H9 (cell line): Measurements from ENCODE around the gene OPA3. TPM values are rescaled to one million over a fixed set of nuclear protein-coding genes. Genes with fewer than 3 reads are reported as not detected.

Source experiments
- DNase-seq: peaks from one replicate; pipeline ENCODE4 v3.0.0-alpha.2; 2017
- H2AFZ ChIP-seq: one replicate; pipeline ENCODE4 v1.6.1; 2013; ENCODE audit warnings: mild to moderate bottlenecking, low read length, control low read depth, moderate library complexity
- H2AK5ac ChIP-seq: 2 replicates; pipeline ENCODE4 v1.6.1; 2013; ENCODE audit warnings: low read length, control low read depth, mixed read lengths; ENCODE audit not compliant: insufficient read length
- H2BK120ac ChIP-seq: one replicate; pipeline ENCODE4 v1.6.1; 2013; ENCODE audit warnings: low read depth, mild to moderate bottlenecking, low read length, control low read depth, inconsistent platforms; ENCODE audit not compliant: poor library complexity, severe bottlenecking
- H2BK12ac ChIP-seq: 2 replicates; pipeline ENCODE4 v1.6.1; 2013; ENCODE audit warnings: low read length, control low read depth, mixed read lengths, low read depth; ENCODE audit not compliant: insufficient read length
- H2BK15ac ChIP-seq: 2 replicates; pipeline ENCODE4 v1.6.1; 2013; ENCODE audit warnings: low read depth, low read length, control low read depth
- H2BK20ac ChIP-seq: one replicate; pipeline ENCODE4 v1.6.1; 2013; ENCODE audit warnings: low read depth, mild to moderate bottlenecking, low read length, control low read depth, inconsistent platforms; ENCODE audit not compliant: poor library complexity, severe bottlenecking
- H2BK5ac ChIP-seq: 2 replicates; pipeline ENCODE4 v1.6.1; 2013; ENCODE audit warnings: low read length, control low read depth, mixed read lengths; ENCODE audit not compliant: insufficient read length
- H3K14ac ChIP-seq: 2 replicates; pipeline ENCODE4 v1.6.1; 2013; ENCODE audit warnings: low read length, control low read depth; ENCODE audit not compliant: insufficient read depth
- H3K18ac ChIP-seq: 2 replicates; pipeline ENCODE4 v1.6.1; 2013; ENCODE audit warnings: low read depth, mild to moderate bottlenecking, mixed read lengths, low read length, control low read depth; ENCODE audit not compliant: insufficient read length
- H3K23ac ChIP-seq: 2 replicates; pipeline ENCODE4 v1.6.1; 2013; ENCODE audit warnings: low read length, control low read depth, mixed read lengths, low read depth; ENCODE audit not compliant: insufficient read length
- H3K23me2 ChIP-seq: 2 replicates; pipeline ENCODE4 v1.6.1; 2013; ENCODE audit warnings: low read depth, mild to moderate bottlenecking, mixed read lengths, low read length, control low read depth; ENCODE audit not compliant: insufficient read length, poor library complexity, severe bottlenecking
- H3K27ac ChIP-seq: 2 replicates; pipeline ENCODE4 v1.5.1; 2013; ENCODE audit warnings: low read length, control low read depth, mixed read lengths, low read depth; ENCODE audit not compliant: insufficient read length
- H3K27me3 ChIP-seq: 2 replicates; pipeline ENCODE4 v1.6.1; 2013; ENCODE audit warnings: low read length, control low read depth, inconsistent platforms; ENCODE audit not compliant: insufficient read depth
- H3K4ac ChIP-seq: 2 replicates; pipeline ENCODE4 v1.6.1; 2013; ENCODE audit warnings: low read depth, mild to moderate bottlenecking, control low read depth, inconsistent platforms, low read length, moderate library complexity
- H3K4me1 ChIP-seq: 2 replicates; pipeline ENCODE4 v1.6.1; 2013; ENCODE audit warnings: low read length, control low read depth, inconsistent platforms; ENCODE audit not compliant: insufficient read depth
- H3K4me2 ChIP-seq: 2 replicates; pipeline ENCODE4 v1.6.1; 2013; ENCODE audit warnings: low read length, control low read depth, mixed read lengths; ENCODE audit not compliant: insufficient read length, insufficient read depth
- H3K56ac ChIP-seq: 2 replicates; pipeline ENCODE4 v1.6.1; 2013; ENCODE audit warnings: low read depth, mild to moderate bottlenecking, mixed read lengths, low read length, control low read depth; ENCODE audit not compliant: insufficient read length
- H3K79me1 ChIP-seq: 2 replicates; pipeline ENCODE4 v1.6.1; 2013; ENCODE audit warnings: low read depth, mild to moderate bottlenecking, moderate library complexity, low read length, control low read depth, inconsistent platforms; ENCODE audit not compliant: insufficient read depth, poor library complexity, severe bottlenecking
- H3K79me2 ChIP-seq: 2 replicates; pipeline ENCODE4 v1.6.1; 2013; ENCODE audit warnings: low read length, control low read depth, inconsistent platforms; ENCODE audit not compliant: insufficient read depth
- H3K9ac ChIP-seq: 2 replicates; pipeline ENCODE4 v1.6.1; 2013; ENCODE audit warnings: low read length, control low read depth, mixed read lengths; ENCODE audit not compliant: insufficient read length; ENCODE audit errors: extremely low read depth
- H3K9me3 ChIP-seq: one replicate; pipeline ENCODE4 v1.6.1; 2013; ENCODE audit warnings: low read depth, low read length, inconsistent platforms; ENCODE audit not compliant: control insufficient read depth
- H3T11ph ChIP-seq: one replicate; pipeline ENCODE4 v1.6.1; 2013; ENCODE audit warnings: mild to moderate bottlenecking, low read length, control low read depth, inconsistent platforms
- H4K20me1 ChIP-seq: one replicate; pipeline ENCODE4 v1.6.1; 2013; ENCODE audit not compliant: control insufficient read depth, insufficient read length, insufficient read depth
- H4K5ac ChIP-seq: 2 replicates; pipeline ENCODE4 v1.6.1; 2013; ENCODE audit warnings: low read depth, mild to moderate bottlenecking, mixed read lengths, low read length, control low read depth; ENCODE audit not compliant: insufficient read length
- H4K8ac ChIP-seq: replicated peaks from 2 replicates; pipeline ENCODE4 v1.6.1; 2013; ENCODE audit warnings: low read length, control low read depth, mixed read lengths, low read depth; ENCODE audit not compliant: insufficient read length
- H4K91ac ChIP-seq: 2 replicates; pipeline ENCODE4 v1.6.1; 2013; ENCODE audit warnings: low read depth, mild to moderate bottlenecking, moderate library complexity, mixed read lengths, low read length, control low read depth; ENCODE audit not compliant: insufficient read length
- H3K27ac Mint-ChIP-seq, 3 experiments: 2 replicates in 2 of 3; 3 replicates in 1 of 3; pipeline ENCODE4 v1.8.0; 2020 to 2021; ENCODE audit warnings: mixed read lengths in 3 of 3, mild to moderate bottlenecking in 1 of 3, moderate library complexity in 1 of 3
- H3K27me3 Mint-ChIP-seq: 2 replicates; pipeline ENCODE4 v1.8.0; 2021; ENCODE audit warnings: low read depth, mild to moderate bottlenecking, moderate library complexity, mixed read lengths
- H3K36me3 Mint-ChIP-seq, 3 experiments: 2 replicates in 2 of 3; 3 replicates in 1 of 3; pipeline ENCODE4 v1.8.0; 2020 to 2021; ENCODE audit warnings: low read depth in 3 of 3, mixed read lengths in 3 of 3; ENCODE audit not compliant: insufficient read depth in 1 of 3
- H3K4me1 Mint-ChIP-seq, 2 experiments: 2 replicates each; pipeline ENCODE4 v1.8.0; 2020; ENCODE audit warnings: mixed read lengths in 2 of 2
- H3K4me3 Mint-ChIP-seq, 2 experiments: 2 replicates in 1 of 2; 3 replicates in 1 of 2; pipeline ENCODE4 v1.8.0; 2020 to 2021; ENCODE audit warnings: mild to moderate bottlenecking in 2 of 2, mixed read lengths in 2 of 2, moderate library complexity in 1 of 2
- H3K9me3 Mint-ChIP-seq, 2 experiments: 2 replicates in 1 of 2; 3 replicates in 1 of 2; pipeline ENCODE4 v1.8.0; 2020; ENCODE audit warnings: mild to moderate bottlenecking in 2 of 2, mixed read lengths in 2 of 2, moderate library complexity in 1 of 2
- WGBS: extraction: QIAGEN DNeasy Blood & Tissue Kit; methylation state at CpG from one replicate; pipeline ENCODE4 v1.1.7; 2013; ENCODE audit warnings: missing lambda C conversion rate, low lambda C conversion rate, mixed read lengths; ENCODE audit not compliant: insufficient read length; ENCODE audit errors: extremely low coverage; 5-methylcytosine and 5-hydroxymethylcytosine counted together
- total RNA-seq: library from RNA; stranded (reverse); gene quantifications from 2 replicates; pipeline ENCODE4 v1.2.1, GENCODE V29; 2021
- TF ChIP-seq, protein P1 (sequence below): fragments of 200-600 bp; sonication (generic); conservative IDR thresholded peaks from 3 replicates; pipeline ENCODE4 v1.8.0; 2021; ENCODE audit warnings: antibody characterized with exemption, mild to moderate bottlenecking

The OPA3 gene
- total RNA-seq, 1 experiment from 2014 or later = 13.0 TPM

DNA sequence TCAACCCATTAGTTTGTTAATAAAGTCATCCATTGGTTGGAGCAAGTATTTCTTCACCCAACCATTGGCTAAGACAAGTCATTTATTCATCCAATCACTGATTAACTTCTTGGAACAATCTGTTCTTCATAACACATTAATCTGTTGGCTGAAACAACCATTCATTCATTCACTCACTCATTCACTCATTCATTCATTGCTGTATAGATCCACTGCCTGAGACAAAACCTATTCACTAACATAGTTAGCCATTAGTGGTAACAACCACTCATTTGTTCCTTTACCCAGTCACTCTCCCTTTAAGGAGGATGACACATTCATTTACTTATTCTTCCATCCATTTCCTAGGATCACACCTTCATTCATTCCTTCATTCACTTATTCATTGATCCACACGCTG is 39.4 kb upstream of the OPA3 start:
- TF ChIP-seq, protein P1, sequence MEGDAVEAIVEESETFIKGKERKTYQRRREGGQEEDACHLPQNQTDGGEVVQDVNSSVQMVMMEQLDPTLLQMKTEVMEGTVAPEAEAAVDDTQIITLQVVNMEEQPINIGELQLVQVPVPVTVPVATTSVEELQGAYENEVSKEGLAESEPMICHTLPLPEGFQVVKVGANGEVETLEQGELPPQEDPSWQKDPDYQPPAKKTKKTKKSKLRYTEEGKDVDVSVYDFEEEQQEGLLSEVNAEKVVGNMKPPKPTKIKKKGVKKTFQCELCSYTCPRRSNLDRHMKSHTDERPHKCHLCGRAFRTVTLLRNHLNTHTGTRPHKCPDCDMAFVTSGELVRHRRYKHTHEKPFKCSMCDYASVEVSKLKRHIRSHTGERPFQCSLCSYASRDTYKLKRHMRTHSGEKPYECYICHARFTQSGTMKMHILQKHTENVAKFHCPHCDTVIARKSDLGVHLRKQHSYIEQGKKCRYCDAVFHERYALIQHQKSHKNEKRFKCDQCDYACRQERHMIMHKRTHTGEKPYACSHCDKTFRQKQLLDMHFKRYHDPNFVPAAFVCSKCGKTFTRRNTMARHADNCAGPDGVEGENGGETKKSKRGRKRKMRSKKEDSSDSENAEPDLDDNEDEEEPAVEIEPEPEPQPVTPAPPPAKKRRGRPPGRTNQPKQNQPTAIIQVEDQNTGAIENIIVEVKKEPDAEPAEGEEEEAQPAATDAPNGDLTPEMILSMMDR = no peak
- Histone ChIP-seq H4K91ac (no peak overlapping the region), H3K4ac (no peak overlapping the region), H2AK5ac (no peak overlapping the region), H2AFZ (no peak overlapping the region), H4K20me1 (no peaks in the 10 kb centered on the region), H3K79me2 (no peaks in the 10 kb centered on the region), H4K5ac (no peak overlapping the region), H3K18ac (no peak overlapping the region), H3K9me3 (no peaks in the 10 kb centered on the region), H3K27me3 (no peaks in the 10 kb centered on the region), H2BK5ac (no peak overlapping the region), H3K23me2 (no peaks in the 10 kb centered on the region), H3K27ac (no peak overlapping the region), H3K4me1 (no peaks in the 10 kb centered on the region), H3K23ac (no peak overlapping the region), H2BK20ac (no peak overlapping the region), H2BK15ac (no peak overlapping the region), H2BK120ac (no peak overlapping the region), H3K79me1 (no peaks in the 10 kb centered on the region), H3T11ph (no peak overlapping the region), H2BK12ac (no peak overlapping the region), H4K8ac (no peak overlapping the region), H3K14ac (no peak overlapping the region), H3K56ac (peak overlapping the region; percentile 27), H3K9ac (no peak overlapping the region), H3K4me2 (no peak overlapping the region)
- no peak for DNase-seq
- no peak overlapping the region for H3K27ac Mint-ChIP-seq
- no CpG with 5 or more reads among the region's 1 CpG for WGBS
- H3K4me3 Mint-ChIP-seq = no peak overlapping the region
- H3K27me3 Mint-ChIP-seq = no peaks in the 10 kb centered on the region; the same call in 1 of the 2 replicates
- H3K4me1 Mint-ChIP-seq = peaks cover 0 to 6% of the 10 kb centered on the region in 2 experiments; a peak in 1 of 4 replicates
- no peaks in the 10 kb centered on the region; a peak in 1 of 5 replicates for H3K9me3 Mint-ChIP-seq
- peaks cover 5 to 47% (median 40%) of the 10 kb centered on the region in 3 experiments; a peak in 6 of 7 replicates for H3K36me3 Mint-ChIP-seq
